Activated T-helper 17 cell treated with anti-CD3 and anti-CD28 coated beads, Interleukin-2, amount 50 U/mL, for 72 hours (primary cell): ENCODE data around the gene GRID1. TPM values are rescaled to one million over a fixed set of nuclear protein-coding genes. Genes with fewer than 3 reads are reported as not detected.

Experiments used
- ATAC-seq: fragments of 150-1000 bp; cut with Tn5 transposase; replicated peaks from 2 replicates; pipeline ENCODE4 v1.10.0; 2021; ENCODE audit warnings: mild to moderate bottlenecking, moderate library complexity
- H3K27ac Mint-ChIP-seq: one replicate; pipeline ENCODE4 v1.8.0; 2022; ENCODE audit warnings: mixed read lengths
- H3K27me3 Mint-ChIP-seq: one replicate; pipeline ENCODE4 v1.8.0; 2022; ENCODE audit warnings: mixed read lengths
- H3K36me3 Mint-ChIP-seq: one replicate; pipeline ENCODE4 v1.8.0; 2022; ENCODE audit warnings: low read depth, mild to moderate bottlenecking, mixed read lengths
- H3K4me1 Mint-ChIP-seq: one replicate; pipeline ENCODE4 v1.8.0; 2022; ENCODE audit warnings: mixed read lengths
- H3K4me3 Mint-ChIP-seq: one replicate; pipeline ENCODE4 v1.8.0; 2022; ENCODE audit warnings: mild to moderate bottlenecking, mixed read lengths
- H3K9me3 Mint-ChIP-seq: one replicate; pipeline ENCODE4 v1.8.0; 2022; ENCODE audit warnings: mixed read lengths
- total RNA-seq, 2 donors: library from RNA; stranded (reverse); gene quantifications; one replicate each; pipeline ENCODE4 v1.2.3, GENCODE V29; 2022

The GRID1 gene
- total RNA-seq, 2 donors from 2014 or later = not detected

GRCh38 chr10:86130737-86131475 is 235.7 kb downstream of the GRID1 start:
- no peak for ATAC-seq
- no peaks in the 10 kb centered on the region for H3K4me1 Mint-ChIP-seq
- H3K36me3 Mint-ChIP-seq = no peaks in the 10 kb centered on the region
- no peak overlapping the region for H3K4me3 Mint-ChIP-seq
- H3K9me3 Mint-ChIP-seq = no peaks in the 10 kb centered on the region
- H3K27me3 Mint-ChIP-seq = peaks cover 10% of the 10 kb centered on the region
- no peak overlapping the region for H3K27ac Mint-ChIP-seq

GRCh38 chr10:86130041-86130440 is 236.6 kb downstream of the GRID1 start:
- Mint-ChIP-seq H3K4me1 (no peaks in the 10 kb centered on the region), H3K27me3 (peaks cover 10% of the 10 kb centered on the region), H3K4me3 (no peak overlapping the region), H3K36me3 (no peaks in the 10 kb centered on the region), H3K27ac (no peak overlapping the region), H3K9me3 (no peaks in the 10 kb centered on the region)
- ATAC-seq = no peak

GRCh38 chr10:86128360-86128759 is 238.2 kb downstream of the GRID1 start:
- H3K36me3 Mint-ChIP-seq = no peaks in the 10 kb centered on the region
- no peak overlapping the region for H3K4me3 Mint-ChIP-seq
- H3K9me3 Mint-ChIP-seq = no peaks in the 10 kb centered on the region
- no peak overlapping the region for H3K27ac Mint-ChIP-seq
- no peaks in the 10 kb centered on the region for H3K4me1 Mint-ChIP-seq
- peaks cover 10% of the 10 kb centered on the region for H3K27me3 Mint-ChIP-seq
- ATAC-seq = no peak

- Mint-ChIP-seq H3K36me3 (no peaks in the 10 kb centered on the region), H3K4me1 (no peaks in the 10 kb centered on the region), H3K27ac (no peak overlapping the region), H3K27me3 (peaks cover 10% of the 10 kb centered on the region), H3K9me3 (no peaks in the 10 kb centered on the region), H3K4me3 (no peak overlapping the region)
- ATAC-seq = no peak
Measured at GRCh38 chr10:86127274-86127819, 239.2 kb downstream of the GRID1 start.

- ATAC-seq = no peak
- H3K36me3 Mint-ChIP-seq = no peaks in the 10 kb centered on the region
- H3K4me1 Mint-ChIP-seq = no peaks in the 10 kb centered on the region
- H3K27ac Mint-ChIP-seq = no peak overlapping the region
- peaks cover 10% of the 10 kb centered on the region for H3K27me3 Mint-ChIP-seq
- H3K9me3 Mint-ChIP-seq = no peaks in the 10 kb centered on the region
- H3K4me3 Mint-ChIP-seq = no peak overlapping the region
Measured at GRCh38 chr10:86124734-86125133, 241.9 kb downstream of the GRID1 start.

- Mint-ChIP-seq H3K27me3 (peaks cover 9% of the 10 kb centered on the region), H3K36me3 (no peaks in the 10 kb centered on the region)
Measured at GRCh38 chr10:86123715-86124114, 242.9 kb downstream of the GRID1 start.

GRCh38 chr10:86123304-86123703 is 243.3 kb downstream of the GRID1 start:
- peaks cover 5% of the 10 kb centered on the region for H3K27me3 Mint-ChIP-seq
- H3K9me3 Mint-ChIP-seq = no peaks in the 10 kb centered on the region
- no peak overlapping the region for H3K27ac Mint-ChIP-seq
- no peak for ATAC-seq
- no peak overlapping the region for H3K4me3 Mint-ChIP-seq
- no peaks in the 10 kb centered on the region for H3K4me1 Mint-ChIP-seq
- no peaks in the 10 kb centered on the region for H3K36me3 Mint-ChIP-seq

More at GRCh38 chr10:86123715-86124114, 242.9 kb downstream of the GRID1 start:
- Mint-ChIP-seq H3K9me3 (no peaks in the 10 kb centered on the region), H3K4me3 (no peak overlapping the region), H3K4me1 (no peaks in the 10 kb centered on the region), H3K27ac (no peak overlapping the region)
- ATAC-seq = no peak

GRCh38 chr10:86122646-86123045 is 243.9 kb downstream of the GRID1 start:
- no peak for ATAC-seq
- Mint-ChIP-seq H3K4me3 (no peak overlapping the region), H3K36me3 (no peaks in the 10 kb centered on the region), H3K27ac (no peak overlapping the region), H3K9me3 (no peaks in the 10 kb centered on the region), H3K4me1 (no peaks in the 10 kb centered on the region), H3K27me3 (peaks cover 2% of the 10 kb centered on the region)

- H3K27ac Mint-ChIP-seq = no peak overlapping the region
- no peaks in the 10 kb centered on the region for H3K9me3 Mint-ChIP-seq
- H3K4me3 Mint-ChIP-seq = no peak overlapping the region
- H3K4me1 Mint-ChIP-seq = no peaks in the 10 kb centered on the region
- H3K27me3 Mint-ChIP-seq = no peaks in the 10 kb centered on the region
- ATAC-seq = no peak
- no peaks in the 10 kb centered on the region for H3K36me3 Mint-ChIP-seq
Measured at GRCh38 chr10:86121200-86121599, 245.4 kb downstream of the GRID1 start.

- Mint-ChIP-seq H3K27ac (no peak overlapping the region), H3K36me3 (no peaks in the 10 kb centered on the region), H3K4me1 (no peaks in the 10 kb centered on the region), H3K4me3 (no peak overlapping the region), H3K9me3 (no peaks in the 10 kb centered on the region), H3K27me3 (peaks cover 4% of the 10 kb centered on the region)
- ATAC-seq = no peak
Measured at GRCh38 chr10:86117051-86117450, 249.5 kb downstream of the GRID1 start.

- Mint-ChIP-seq H3K4me3 (no peak overlapping the region), H3K27ac (no peak overlapping the region), H3K4me1 (no peaks in the 10 kb centered on the region), H3K9me3 (no peaks in the 10 kb centered on the region), H3K36me3 (no peaks in the 10 kb centered on the region), H3K27me3 (peaks cover 4% of the 10 kb centered on the region)
- ATAC-seq = no peak
Measured at GRCh38 chr10:86113983-86114382, 252.6 kb downstream of the GRID1 start.

- H3K4me3 Mint-ChIP-seq = no peak overlapping the region
- H3K27me3 Mint-ChIP-seq = peaks cover 4% of the 10 kb centered on the region
- no peaks in the 10 kb centered on the region for H3K4me1 Mint-ChIP-seq
- H3K27ac Mint-ChIP-seq = no peak overlapping the region
- no peaks in the 10 kb centered on the region for H3K36me3 Mint-ChIP-seq
- ATAC-seq = no peak
- no peaks in the 10 kb centered on the region for H3K9me3 Mint-ChIP-seq
Measured at GRCh38 chr10:86113501-86113900, 253.1 kb downstream of the GRID1 start.

- no peaks in the 10 kb centered on the region for H3K4me1 Mint-ChIP-seq
- no peak for ATAC-seq
- H3K27me3 Mint-ChIP-seq = peaks cover 4% of the 10 kb centered on the region
- no peak overlapping the region for H3K4me3 Mint-ChIP-seq
- no peaks in the 10 kb centered on the region for H3K9me3 Mint-ChIP-seq
- H3K27ac Mint-ChIP-seq = no peak overlapping the region
- no peaks in the 10 kb centered on the region for H3K36me3 Mint-ChIP-seq
Measured at GRCh38 chr10:86113044-86113443, 253.6 kb downstream of the GRID1 start.

GRCh38 chr10:86111902-86112545 is 254.6 kb downstream of the GRID1 start:
- no peak overlapping the region for H3K4me3 Mint-ChIP-seq
- H3K27ac Mint-ChIP-seq = no peak overlapping the region
- no peaks in the 10 kb centered on the region for H3K9me3 Mint-ChIP-seq
- peaks cover 4% of the 10 kb centered on the region for H3K27me3 Mint-ChIP-seq
- ATAC-seq = no peak
- H3K4me1 Mint-ChIP-seq = no peaks in the 10 kb centered on the region
- no peaks in the 10 kb centered on the region for H3K36me3 Mint-ChIP-seq

- peaks cover 4% of the 10 kb centered on the region for H3K27me3 Mint-ChIP-seq
- H3K9me3 Mint-ChIP-seq = no peaks in the 10 kb centered on the region
- no peak for ATAC-seq
- no peaks in the 10 kb centered on the region for H3K36me3 Mint-ChIP-seq
- H3K4me1 Mint-ChIP-seq = no peaks in the 10 kb centered on the region
- H3K4me3 Mint-ChIP-seq = no peak overlapping the region
- H3K27ac Mint-ChIP-seq = no peak overlapping the region
Measured at GRCh38 chr10:86110156-86110786, 256.3 kb downstream of the GRID1 start.
